Upper lobe of left lung (tissue), 6 donors: ENCODE measurements around the gene USB1. TPM values are rescaled to one million over a fixed set of nuclear protein-coding genes. Genes with fewer than 3 reads are reported as not detected.

ENCODE experiments used
- ATAC-seq, 2 donors: fragments of 200-7000 bp; cut with Tn5 transposase; one replicate each; pipeline ENCODE4 v1.9.1; 2022; ENCODE audit warnings: mild to moderate bottlenecking in 2 of 2, moderate library complexity in 2 of 2; ENCODE audit not compliant: low FRiP score in 2 of 2
- DNase-seq, 2 donors: peaks; one replicate each; pipeline ENCODE4 v3.0.0-alpha.2; 2019 to 2020
- H3K27ac ChIP-seq, 4 donors: fragments of 200-600 bp; sonication (generic); one replicate each; pipeline ENCODE4 v1.5.1; 2016 to 2019
- H3K27me3 ChIP-seq, 4 donors: fragments of 200-600 bp; sonication (generic); one replicate each; pipeline ENCODE4 v1.5.1; 2017 to 2019
- H3K36me3 ChIP-seq, 4 donors: fragments of 200-600 bp; sonication (generic); one replicate each; pipeline ENCODE4 v1.5.1; 2016 to 2019
- H3K4me1 ChIP-seq, 4 donors: fragments of 200-600 bp; sonication (generic); one replicate each; pipeline ENCODE4 v1.5.1; 2018 to 2019
- H3K4me3 ChIP-seq, 4 donors: fragments of 200-600 bp; sonication (generic); one replicate each; pipeline ENCODE4 v1.5.1; 2017 to 2019; ENCODE audit warnings: mild to moderate bottlenecking in 2 of 4, moderate library complexity in 1 of 4
- H3K9me3 ChIP-seq, 4 donors: fragments of 200-600 bp; sonication (generic); one replicate each; pipeline ENCODE4 v1.5.1; 2018 to 2019
- CTCF ChIP-seq, 6 experiments: fragments of 450-650 bp in 4 of 6; fragments of 200-600 bp in 2 of 6; sonication (generic) in 2 of 6; IDR thresholded peaks; one replicate each; pipeline ENCODE4 v1.5.1; 2016 to 2019; ENCODE audit warnings: antibody characterized with exemption in 6 of 6
- EP300 ChIP-seq, 4 donors: sonication (generic); formaldehyde crosslinking; IDR thresholded peaks; one replicate each; pipeline ENCODE4 v1.5.1; 2017; ENCODE audit warnings: antibody characterized with exemption in 4 of 4, control low read depth in 2 of 4
- POLR2A ChIP-seq, 4 donors: fragments of 450-650 bp; IDR thresholded peaks; one replicate each; pipeline ENCODE4 v1.5.1; 2016 to 2017; ENCODE audit warnings: antibody characterized with exemption in 4 of 4, mild to moderate bottlenecking in 2 of 4
- POLR2AphosphoS5 ChIP-seq, 2 donors: sonication (generic); formaldehyde crosslinking; IDR thresholded peaks; one replicate each; pipeline ENCODE4 v1.5.1; 2017; ENCODE audit warnings: antibody characterized with exemption in 2 of 2
- WGBS, 2 donors: methylation state at CpG; one replicate each; pipeline ENCODE4 v1.1.5; 2017 to 2018; 5-methylcytosine and 5-hydroxymethylcytosine counted together
- total RNA-seq, 6 donors: library from RNA; depleted of rRNA in 4 of 6; stranded (reverse); fragments of >200 nt in 4 of 6; gene quantifications; one replicate each; pipeline versions ENCODE4 v1.1.0 to v1.2.1, GENCODE V29; 2016 to 2021
- donor health status: DM: no; HTN: no; CAD: no; lungs with moderate emphysema.
- donor health status: DM: no; HTN: yes; CAD: no; lungs with severe emphysema.

USB1 gene
- total RNA-seq, 6 donors from 2014 or later = 32.7 to 55.5 (median 46.5) TPM

GRCh38 chr16:58042001-58042885 lies 41.0 kb downstream of the USB1 start:
- Histone ChIP-seq H3K4me1 (peaks cover 5 to 13% (median 8%) of the 10 kb centered on the region in 4 donors), H3K27ac (no peak overlapping the region), H3K36me3 (peaks cover 0 to 63% (median 33%) of the 10 kb centered on the region in 4 donors), H3K4me3 (no peak overlapping the region), H3K9me3 (no peaks in the 10 kb centered on the region), H3K27me3 (no peaks in the 10 kb centered on the region)
- WGBS, 2 donors = 93 to 96% methylated on average over 10 to 22 of the region's 22 CpGs
- ATAC-seq (no peak), DNase-seq (peak in 1 of 2 donors; percentile 37)
- TF ChIP-seq EP300 (IDR thresholded peaks at IDR 0.05) = no peak
- no peak for TF ChIP-seq CTCF (IDR thresholded peaks at IDR 0.05)
- no peak for TF ChIP-seq POLR2A (IDR thresholded peaks at IDR 0.05)
- TF ChIP-seq POLR2AphosphoS5 (IDR thresholded peaks at IDR 0.05) = no peak

- Histone ChIP-seq H3K4me1 (peaks cover 6 to 20% (median 13%) of the 10 kb centered on the region in 4 donors), H3K9me3 (no peaks in the 10 kb centered on the region), H3K36me3 (peaks cover 0 to 63% (median 32%) of the 10 kb centered on the region in 4 donors), H3K27me3 (no peaks in the 10 kb centered on the region), H3K4me3 (no peak overlapping the region), H3K27ac (no peak overlapping the region)
- DNase-seq (no peak), ATAC-seq (no peak)
- 95 to 96% methylated on average over 15 to 16 of the region's 16 CpGs for WGBS, 2 donors
- no peak for TF ChIP-seq POLR2A (IDR thresholded peaks at IDR 0.05)
- TF ChIP-seq POLR2AphosphoS5 (IDR thresholded peaks at IDR 0.05) = no peak
- no peak for TF ChIP-seq CTCF (IDR thresholded peaks at IDR 0.05)
- TF ChIP-seq EP300 (IDR thresholded peaks at IDR 0.05) = no peak
These were observed 41.8 kb downstream of the USB1 start for GRCh38 chr16:58042886-58043515.

- ATAC-seq (no peak), DNase-seq (no peak)
- WGBS, 2 donors = 93 to 100% methylated on average over 1 to 7 of the region's 7 CpGs
- H3K27ac ChIP-seq = no peak overlapping the region
- no peak overlapping the region for H3K4me3 ChIP-seq
- H3K36me3 ChIP-seq = peaks cover 0 to 63% (median 29%) of the 10 kb centered on the region in 4 donors
- no peaks in the 10 kb centered on the region for H3K9me3 ChIP-seq
- no peak for TF ChIP-seq CTCF (IDR thresholded peaks at IDR 0.05)
- TF ChIP-seq POLR2A (IDR thresholded peaks at IDR 0.05) = no peak
- TF ChIP-seq POLR2AphosphoS5 (IDR thresholded peaks at IDR 0.05) = no peak
- no peak for TF ChIP-seq EP300 (IDR thresholded peaks at IDR 0.05)
- H3K4me1 ChIP-seq = peaks cover 6 to 25% (median 17%) of the 10 kb centered on the region in 4 donors
- H3K27me3 ChIP-seq = no peaks in the 10 kb centered on the region
These were observed 42.5 kb downstream of the USB1 start for GRCh38 chr16:58043571-58044155.

GRCh38 chr16:58044266-58045019 lies 43.2 kb downstream of the USB1 start:
- no peak for TF ChIP-seq POLR2A (IDR thresholded peaks at IDR 0.05)
- no peak for TF ChIP-seq EP300 (IDR thresholded peaks at IDR 0.05)
- no peak for TF ChIP-seq CTCF (IDR thresholded peaks at IDR 0.05)
- no peak for TF ChIP-seq POLR2AphosphoS5 (IDR thresholded peaks at IDR 0.05)
- H3K4me3 ChIP-seq = no peak overlapping the region
- peaks cover 0 to 56% (median 27%) of the 10 kb centered on the region in 4 donors for H3K36me3 ChIP-seq
- H3K9me3 ChIP-seq = no peaks in the 10 kb centered on the region
- H3K4me1 ChIP-seq = peaks cover 6 to 33% (median 20%) of the 10 kb centered on the region in 4 donors
- H3K27ac ChIP-seq = no peak overlapping the region
- H3K27me3 ChIP-seq = no peaks in the 10 kb centered on the region
- ATAC-seq (no peak), DNase-seq (no peak)
- WGBS, 2 donors = 87 to 89% methylated on average over 7 to 9 of the region's 9 CpGs
